GM18868 (cell line): ENCODE data around the gene RER1.
"Not testable (repeated sequence)": the region's sequence is repeated elsewhere in the genome, so short reads cannot be mapped to it uniquely, and the experiment has no call there.

ENCODE experiments used
- ATAC-seq: cut with Tn5 transposase; IDR thresholded peaks from one replicate; pipeline ENCODE4 v1.9.1; 2021; ENCODE audit warnings: mild to moderate bottlenecking, moderate library complexity; ENCODE audit not compliant: unreplicated experiment

Gene RER1

GRCh38 chr1:2422523-2422922 is 30.9 kb downstream of the RER1 start:
- no peak for ATAC-seq

GRCh38 chr1:2425892-2426291 is 34.3 kb downstream of the RER1 start:
- no peak for ATAC-seq

GRCh38 chr1:2426540-2426939 is 34.9 kb downstream of the RER1 start:
- no peak for ATAC-seq

DNA sequence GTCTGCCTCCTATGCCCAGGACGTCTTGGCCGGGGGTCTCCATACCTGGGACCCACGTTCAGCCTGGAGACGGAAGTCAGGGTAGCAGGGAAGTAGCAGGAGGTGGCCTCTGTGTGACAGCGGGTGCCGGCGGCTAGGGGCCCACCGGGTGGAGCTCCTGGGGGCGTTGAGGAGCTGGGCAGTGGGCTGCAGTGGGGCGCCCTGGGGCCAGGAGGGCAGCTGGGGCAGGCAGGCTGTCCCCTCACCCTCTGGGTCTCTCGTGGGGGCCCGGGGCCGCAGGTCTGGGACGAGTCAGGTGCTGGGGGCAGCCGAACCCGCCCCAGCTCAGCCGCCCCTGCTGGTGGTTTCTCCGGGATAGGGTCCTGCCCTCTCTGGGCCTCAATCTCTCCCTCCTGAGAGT is 35.4 kb downstream of the RER1 start:
- ATAC-seq, result no peak

DNA sequence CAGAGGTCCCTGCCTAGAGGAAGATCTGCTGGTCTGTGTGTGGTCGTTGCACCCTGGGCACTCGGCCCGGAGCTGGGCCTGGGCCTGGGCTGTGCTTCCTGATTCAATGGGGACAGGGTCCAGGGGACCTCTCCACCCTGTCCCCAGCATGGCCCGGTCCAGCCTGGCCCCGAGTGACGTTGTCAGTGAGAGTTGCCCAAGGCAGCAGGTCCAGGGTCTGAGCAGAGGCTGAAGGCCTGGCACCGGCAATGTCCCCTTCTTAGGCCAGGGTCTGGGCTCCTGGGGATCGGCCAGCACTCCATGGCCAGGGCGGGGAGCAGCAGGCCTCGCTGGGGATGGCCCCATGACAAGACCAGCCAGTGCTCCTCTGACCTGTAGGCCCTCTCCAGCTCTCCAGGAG is 36.3 kb downstream of the RER1 start:
- no peak for ATAC-seq

- ATAC-seq, result no peak
Measured at GRCh38 chr1:2428490-2428889, 36.8 kb downstream of the RER1 start.

DNA sequence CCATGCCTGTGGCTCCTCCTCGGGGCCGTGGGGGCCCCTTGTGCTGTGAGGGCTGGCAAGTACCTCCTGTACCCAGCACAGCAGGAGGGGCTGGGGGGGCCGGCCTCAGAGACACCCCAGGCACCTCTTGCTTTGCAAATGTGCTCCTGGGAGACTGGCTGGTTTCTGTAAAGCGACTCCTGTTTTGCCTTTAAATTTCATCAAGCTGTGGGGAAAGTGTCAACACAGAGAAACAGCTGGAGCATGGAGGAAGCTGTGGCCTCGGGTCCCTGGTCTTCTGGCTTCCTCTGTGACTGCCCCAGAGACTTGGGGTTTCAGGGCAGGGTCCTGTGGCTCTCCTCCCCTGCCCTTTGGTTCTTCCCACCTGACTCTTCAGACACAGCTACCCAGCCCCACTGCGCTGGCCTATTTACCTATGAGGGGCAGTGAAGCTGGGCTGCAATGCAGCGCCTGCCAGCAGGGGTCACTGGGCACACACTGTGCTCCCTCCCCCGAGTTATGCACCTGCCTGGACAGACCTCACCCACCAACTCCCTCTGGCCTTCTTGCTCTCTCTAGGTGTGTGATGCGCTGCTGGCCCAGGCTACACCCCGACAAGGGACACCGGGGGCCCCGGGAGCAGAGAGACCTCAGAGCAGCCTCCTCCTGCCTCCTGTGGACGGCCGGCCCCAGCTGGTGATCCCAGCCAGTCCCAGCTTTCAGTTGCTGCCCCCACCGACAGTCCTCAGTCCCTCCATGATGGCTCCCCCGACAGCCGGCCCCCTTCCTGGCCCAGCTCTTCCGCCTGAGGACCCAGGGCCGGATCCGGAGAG is 38.3 kb downstream of the RER1 start:
- ATAC-seq, result no peak

- no peak for ATAC-seq
Measured at GRCh38 chr1:2430592-2430973, 38.9 kb downstream of the RER1 start.

- no peak for ATAC-seq
Measured at GRCh38 chr1:2431103-2431502, 39.5 kb downstream of the RER1 start.

DNA sequence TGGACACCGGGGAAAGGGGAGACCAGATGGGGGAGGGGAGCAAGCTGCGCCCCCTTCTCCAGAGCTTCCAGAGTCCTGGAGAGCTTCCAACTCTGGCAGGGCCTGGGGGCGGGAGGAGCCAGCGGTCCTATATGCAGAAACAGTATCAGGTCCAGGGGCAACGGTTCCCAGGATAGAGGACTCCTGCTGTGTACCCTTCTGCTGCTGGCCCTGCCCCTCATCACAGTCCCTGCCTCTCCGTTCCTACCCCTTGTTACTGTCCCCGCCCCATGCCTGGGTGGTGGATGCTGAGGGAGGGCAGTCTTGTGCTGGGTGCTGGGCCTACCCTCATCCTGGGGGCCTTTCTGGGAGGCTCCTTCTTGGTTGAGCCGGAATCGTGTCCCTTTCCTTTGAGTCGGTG is 39.9 kb downstream of the RER1 start:
- ATAC-seq, result no peak

- no peak for ATAC-seq
Measured at GRCh38 chr1:2432441-2432844, 40.8 kb downstream of the RER1 start.

GRCh38 chr1:2433196-2433595 is 41.6 kb downstream of the RER1 start:
- ATAC-seq, result no peak

DNA sequence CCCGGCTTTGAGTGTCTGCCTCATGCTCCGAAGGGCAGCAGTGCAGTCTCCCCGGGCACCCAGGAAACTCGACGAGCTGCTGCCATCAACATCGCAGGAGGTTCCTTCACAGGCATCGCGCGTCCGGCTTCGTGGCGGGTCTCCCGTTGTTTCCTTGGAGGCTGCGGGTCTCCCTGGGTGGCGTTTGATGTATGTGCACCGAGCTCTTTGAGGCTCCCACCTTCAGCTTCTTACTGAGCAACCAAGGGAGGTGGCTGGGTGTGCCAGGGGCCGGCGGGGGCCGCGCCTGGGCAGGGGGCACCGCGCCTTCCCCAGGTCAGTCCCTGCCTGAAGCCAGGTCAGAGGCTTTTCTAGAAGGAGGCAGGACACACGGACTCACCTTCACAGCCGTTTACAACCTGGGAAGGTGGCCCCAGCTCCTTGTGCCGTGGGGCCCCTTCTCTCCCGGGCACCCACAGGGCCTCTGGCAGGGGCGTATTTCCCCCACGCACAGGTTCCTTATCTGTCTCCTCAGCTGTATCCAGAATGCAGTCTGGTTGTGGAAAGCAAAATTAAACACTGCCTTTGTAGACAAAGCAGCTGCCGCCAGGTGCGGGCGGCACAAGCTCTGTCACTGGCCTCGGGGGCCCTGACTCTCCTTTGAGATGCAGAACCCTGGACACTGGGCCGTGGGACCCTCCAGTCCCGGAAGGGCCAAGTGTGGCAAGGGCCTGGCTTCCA is 42.5 kb downstream of the RER1 start:
- ATAC-seq, result no peak

DNA sequence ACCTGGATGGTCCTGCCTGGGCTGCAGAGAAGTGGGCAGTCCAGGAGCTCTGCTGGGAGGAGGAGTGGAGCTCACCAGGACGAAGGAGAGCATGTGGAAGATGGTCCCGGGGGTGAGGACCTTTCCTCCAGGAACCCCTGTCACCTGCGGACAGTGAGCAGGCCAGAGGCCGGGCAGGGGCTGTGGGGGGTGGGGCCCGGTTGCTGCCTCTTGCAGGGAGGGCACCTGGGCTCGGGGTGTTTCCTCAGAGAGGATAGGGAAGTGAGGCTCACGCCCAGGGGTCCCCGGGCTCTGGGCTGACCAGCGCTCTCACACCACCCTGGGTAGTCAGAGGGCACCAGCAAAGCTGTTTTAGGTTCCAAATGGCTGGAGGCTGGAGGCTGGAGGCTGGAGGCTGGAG is 43.5 kb downstream of the RER1 start:
- no peak for ATAC-seq

- no peak for ATAC-seq
Measured at GRCh38 chr1:2435746-2436355, 44.2 kb downstream of the RER1 start.

DNA sequence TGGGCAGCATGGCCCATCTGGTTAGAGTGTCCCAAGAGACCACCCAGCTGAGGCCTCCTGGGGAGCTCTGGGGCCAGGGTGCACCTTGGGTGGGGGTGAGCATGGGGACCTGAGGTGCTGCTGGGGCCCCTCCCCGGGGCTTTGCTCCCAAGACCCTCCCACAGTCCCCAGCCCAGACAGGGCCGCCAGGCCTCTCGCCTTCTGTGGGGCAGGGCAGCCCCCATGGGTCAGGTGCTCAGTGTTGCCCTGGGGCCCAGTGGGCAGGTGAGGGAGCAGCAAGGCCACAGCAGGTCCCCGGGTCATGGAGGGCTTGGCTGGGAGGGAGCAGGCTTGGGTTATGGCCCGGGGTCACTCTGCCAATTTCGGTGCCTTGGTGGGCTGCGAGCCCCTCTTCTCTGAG is 45.2 kb downstream of the RER1 start:
- no peak for ATAC-seq

GRCh38 chr1:2437617-2438016 is 46.0 kb downstream of the RER1 start:
- no peak for ATAC-seq

- ATAC-seq, result no peak
Measured at GRCh38 chr1:2438038-2438437, 46.4 kb downstream of the RER1 start.

- ATAC-seq, result no peak
Measured at GRCh38 chr1:2438641-2439040, 47.0 kb downstream of the RER1 start.

GRCh38 chr1:2439369-2439768 is 47.7 kb downstream of the RER1 start:
- no peak for ATAC-seq

DNA sequence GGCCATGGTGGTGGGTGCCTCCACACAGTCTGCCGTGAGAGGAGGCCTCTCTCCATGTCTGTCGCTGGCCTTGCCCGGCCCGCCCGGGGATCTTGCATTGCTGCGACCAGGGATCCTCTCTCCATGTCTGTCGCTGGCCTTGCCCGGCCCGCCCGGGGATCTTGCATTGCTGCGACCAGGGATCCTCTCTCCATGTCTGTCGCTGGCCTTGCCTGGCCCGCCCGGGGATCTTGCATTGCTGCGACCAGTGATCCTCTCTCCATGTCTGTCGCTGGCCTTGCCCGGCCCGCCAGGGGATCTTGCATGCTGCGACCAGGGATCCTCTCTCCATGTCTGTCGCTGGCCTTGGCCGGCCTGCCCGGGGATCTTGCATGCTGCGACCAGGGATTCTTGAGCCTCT is 48.7 kb downstream of the RER1 start:
- not testable (repeated sequence) for ATAC-seq

GRCh38 chr1:2441746-2442145 is 50.1 kb downstream of the RER1 start:
- ATAC-seq, result no peak
